Spinal cord (tissue), 10 donors: ENCODE data around the gene ZMYND19. TPM values are rescaled to one million over a fixed set of nuclear protein-coding genes. Genes with fewer than 3 reads are reported as not detected.
"Not testable (repeated sequence)": the region's sequence is repeated elsewhere in the genome, so short reads cannot be mapped to it uniquely, and the experiment has no call there.

Source experiments
- DNase-seq, 6 donors: peaks; one replicate each; pipeline versions ENCODE4 v3.0.0 to v3.0.0-alpha.2; 2013 to 2015; ENCODE audit warnings: low spot score in 6 of 6, low read depth in 4 of 6
- H3K27ac ChIP-seq: one replicate; pipeline ENCODE4 v1.5.1; 2013; ENCODE audit warnings: low read depth, low read length, control low read depth
- H3K27me3 ChIP-seq: one replicate; pipeline ENCODE4 v1.6.1; 2013; ENCODE audit warnings: low read length; ENCODE audit not compliant: control insufficient read depth, insufficient read depth
- H3K36me3 ChIP-seq: one replicate; pipeline ENCODE4 v1.6.1; 2013; ENCODE audit warnings: low read length; ENCODE audit not compliant: control insufficient read depth, insufficient read depth
- H3K4me1 ChIP-seq: one replicate; pipeline ENCODE4 v1.6.1; 2013; ENCODE audit warnings: low read length; ENCODE audit not compliant: control insufficient read depth, insufficient read depth
- H3K4me3 ChIP-seq: one replicate; pipeline ENCODE4 v1.5.1; 2013; ENCODE audit warnings: low read depth, low read length, control low read depth
- H3K9me3 ChIP-seq: one replicate; pipeline ENCODE4 v1.6.1; 2013; ENCODE audit warnings: low read length; ENCODE audit not compliant: control insufficient read depth, insufficient read depth
- WGBS: methylation state at CpG from one replicate; pipeline ENCODE4 v1.1.5; 2013; ENCODE audit warnings: missing lambda C conversion rate; ENCODE audit not compliant: insufficient coverage; 5-methylcytosine and 5-hydroxymethylcytosine counted together
- polyA plus RNA-seq, 2 donors: library from polyadenylated mRNA; unstranded; fragments of 120-200 nt; gene quantifications; one replicate each; pipeline ENCODE4 v1.2.1, GENCODE V29; 2013; ENCODE audit not compliant: insufficient read length in 2 of 2
- total RNA-seq, 2 donors: library from RNA; depleted of rRNA in 1 of 2; stranded (reverse); fragments of 120-200 nt in 1 of 2; fragments of >200 nt in 1 of 2; gene quantifications; one replicate each; pipeline versions ENCODE4 v1.2.3 to v1.2.4, GENCODE V29; 2013 to 2014
- donor health status: healthy.

Gene ZMYND19
- total and polyA plus RNA-seq, 4 donors, result 10.2 to 41.8 (median 34.2) TPM

- peak in 5 of 6 donors; percentile 82 to 97 (median 89) for DNase-seq
- WGBS, result under 1% methylated on average over 106 of the region's 106 CpGs
- peak within 1 kb of the TSS; percentile 52 for H3K27ac ChIP-seq
Measured at GRCh38 chr9:137551264-137552021, 38.9 kb downstream of the ZMYND19 start, which contains the start of gene MRPL41. Gene MRPL41, plus strand, starts transcription at chr9:137551879. Its CDS starts 203 bp downstream, at chr9:137552082.

DNA sequence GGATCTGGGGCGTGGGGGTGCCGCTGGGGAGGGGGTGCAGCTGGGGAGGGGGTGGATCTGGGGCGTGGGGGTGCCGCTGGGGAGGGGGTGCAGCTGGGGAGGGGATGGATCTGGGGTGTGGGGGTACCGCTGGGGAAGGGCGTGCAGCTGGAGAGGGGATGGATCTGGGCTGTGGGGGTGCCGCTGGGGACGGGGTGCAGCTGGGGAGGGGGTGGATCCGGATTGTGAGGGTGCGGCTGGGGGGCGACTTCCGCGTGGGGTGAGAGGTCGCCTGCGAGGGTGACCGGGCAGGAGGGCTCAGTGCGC, 39.4 kb downstream of the ZMYND19 start:
- H3K27me3 ChIP-seq, H3K9me3 ChIP-seq, DNase-seq: not testable (repeated sequence)
- H3K4me1 ChIP-seq, result peaks cover 26% of the 10 kb centered on the region
- H3K27ac ChIP-seq, result peak overlapping the region; percentile 52
- H3K36me3 ChIP-seq, result peaks cover 44% of the 10 kb centered on the region
- peak overlapping the region; percentile 46 for H3K4me3 ChIP-seq
- WGBS, result 0% methylated on average over 9 of the region's 17 CpGs

More at GRCh38 chr9:137551264-137552021, 38.9 kb downstream of the ZMYND19 start, which contains the start of gene MRPL41:
- Histone ChIP-seq H3K4me1 (peaks cover 31% of the 10 kb centered on the region), H3K27me3 (no peaks in the 10 kb centered on the region), H3K36me3 (peaks cover 48% of the 10 kb centered on the region), H3K4me3 (peak within 1 kb of the TSS; percentile 54), H3K9me3 (no peaks in the 10 kb centered on the region)

DNA sequence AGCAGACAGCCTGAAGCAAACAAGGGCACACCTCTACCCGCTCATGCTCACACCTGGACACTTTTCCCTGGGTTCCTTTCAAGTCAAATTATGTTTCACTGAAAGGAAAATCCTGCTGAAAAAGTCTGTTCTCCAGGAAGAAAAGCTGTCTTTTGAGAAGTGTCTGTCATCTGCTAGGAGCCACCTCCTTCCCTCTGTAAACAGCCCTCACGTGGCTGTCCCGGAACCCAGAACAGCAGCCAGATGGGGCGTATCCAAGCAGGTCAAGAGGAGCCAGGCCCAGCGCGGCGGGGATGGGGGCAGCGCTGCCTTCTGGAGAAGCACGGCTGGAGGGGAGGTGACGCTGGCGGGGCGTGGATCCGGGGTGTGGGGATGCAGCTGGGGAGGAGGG, 40.1 kb downstream of the ZMYND19 start, which contains the start of gene PNPLA7:
Gene PNPLA7, minus strand, starts transcription at position 172 of the 391 bp plus-strand sequence. CDS start 205 bp downstream, outside the sequence.
- peak within 1 kb of the TSS; percentile 52 for H3K27ac ChIP-seq

DNA sequence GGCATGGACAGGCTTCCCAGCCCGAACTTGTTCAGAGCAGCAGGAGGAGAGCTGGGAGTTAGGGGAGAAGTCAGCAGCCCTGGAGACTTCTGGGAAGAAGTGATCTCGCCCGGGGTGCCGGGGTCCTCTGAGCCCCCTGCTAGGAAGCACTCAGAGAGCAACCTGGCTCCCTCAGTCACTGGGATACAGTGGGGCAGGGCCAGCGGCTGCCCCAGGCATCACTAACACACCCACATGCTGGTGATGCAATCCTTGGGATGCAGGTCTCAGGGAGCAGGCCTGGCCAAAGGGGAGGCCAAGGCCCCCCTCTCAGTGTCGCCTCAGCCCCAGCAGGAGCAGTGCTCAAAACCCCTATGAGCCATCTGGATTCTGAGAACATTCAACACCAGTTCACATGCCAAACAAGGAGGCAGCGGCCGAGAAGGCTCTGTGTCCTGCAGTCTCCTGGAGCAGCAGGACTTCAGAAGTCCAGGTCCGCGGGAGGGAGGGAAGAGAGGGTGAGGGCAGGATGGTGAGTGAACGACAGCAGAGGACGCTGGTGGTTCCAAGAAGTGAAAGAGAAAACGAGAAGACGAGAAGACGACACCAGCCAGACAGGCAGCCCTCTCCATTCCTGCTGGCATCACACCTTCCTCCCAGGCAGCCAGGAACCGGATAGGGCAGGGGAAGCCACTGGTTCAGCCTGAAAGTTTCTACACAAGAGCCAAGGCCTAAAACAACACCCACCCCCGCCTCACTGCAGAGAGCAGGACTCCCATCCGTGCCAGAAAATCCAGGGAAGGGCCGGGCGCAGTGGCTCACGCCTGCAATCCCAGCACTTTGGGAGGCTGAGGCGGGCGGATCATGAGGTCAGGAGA, 42.4 kb downstream of the ZMYND19 start:
- H3K27me3 ChIP-seq, result no peaks in the 10 kb centered on the region
- peaks cover 25% of the 10 kb centered on the region for H3K4me1 ChIP-seq
- 90% methylated on average over 18 of the region's 23 CpGs for WGBS
- H3K4me3 ChIP-seq, result no peak overlapping the region
- no peaks in the 10 kb centered on the region for H3K9me3 ChIP-seq
- H3K27ac ChIP-seq, result no peak overlapping the region
- peaks cover 30% of the 10 kb centered on the region for H3K36me3 ChIP-seq
- DNase-seq, result no peak

More for the DNA sequence above, 40.1 kb downstream of the ZMYND19 start, which contains the start of gene PNPLA7:
- Histone ChIP-seq H3K36me3 (peaks cover 37% of the 10 kb centered on the region), H3K4me3 (peak within 1 kb of the TSS; percentile 46), H3K9me3 (no peaks in the 10 kb centered on the region), H3K27me3 (no peaks in the 10 kb centered on the region), H3K4me1 (peaks cover 22% of the 10 kb centered on the region)
- DNase-seq, result peak in 3 of 6 donors; percentile 38 to 88 (median 76)
- WGBS, result 6% methylated on average over 8 of the region's 13 CpGs

DNA sequence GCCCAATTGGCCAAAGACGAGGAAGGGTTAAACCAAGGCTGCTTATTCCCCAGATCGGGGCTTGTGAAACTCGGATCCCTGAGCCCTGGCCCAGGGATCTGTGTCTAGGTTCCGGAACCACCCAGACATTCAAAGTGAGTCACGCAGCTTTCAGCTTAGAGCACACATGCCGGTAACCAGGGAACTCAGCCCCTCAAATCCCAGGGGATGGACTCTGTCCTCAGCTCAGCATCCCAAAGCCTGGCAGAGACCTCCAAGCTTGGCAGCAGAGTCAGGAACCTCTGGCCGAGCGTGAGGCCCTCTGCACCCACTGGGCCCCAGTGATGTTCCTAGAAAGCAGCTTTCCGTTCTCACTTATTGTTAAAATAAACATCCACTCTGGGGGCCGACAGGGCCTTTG, 45.2 kb downstream of the ZMYND19 start:
- H3K27ac ChIP-seq, result no peak overlapping the region
- H3K27me3 ChIP-seq, result no peaks in the 10 kb centered on the region
- 84% methylated on average over 8 of the region's 10 CpGs for WGBS

DNA sequence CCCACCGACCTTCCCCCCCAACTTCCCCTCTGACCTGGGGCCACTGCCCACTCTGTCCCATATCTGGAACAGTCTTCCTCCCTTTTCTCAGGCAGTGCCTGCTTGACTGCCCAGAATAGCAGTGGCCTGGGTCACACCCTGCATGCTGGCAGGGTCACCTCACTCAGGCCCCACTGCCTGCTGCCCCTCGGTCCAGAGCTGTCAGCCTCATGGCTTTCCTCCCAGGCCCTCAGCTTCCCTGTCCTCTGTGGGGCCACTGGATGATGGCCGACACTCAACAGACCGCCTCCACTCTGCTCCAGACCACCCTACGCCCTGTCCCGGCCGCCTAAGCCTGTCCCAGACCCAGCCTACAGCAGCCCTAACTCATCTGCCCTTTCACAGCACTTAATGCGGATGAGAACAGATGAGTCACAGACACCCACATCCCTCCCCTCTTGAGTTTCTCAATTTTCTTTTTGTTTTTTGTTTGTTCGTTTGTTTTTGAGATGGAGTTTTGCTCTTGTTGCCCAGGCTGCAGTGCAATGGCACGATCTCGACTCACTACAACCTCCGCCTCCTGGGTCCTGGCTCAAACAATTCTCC, 46.0 kb downstream of the ZMYND19 start:
- 85% methylated on average over 8 of the region's 12 CpGs for WGBS
- Histone ChIP-seq H3K27me3 (no peaks in the 10 kb centered on the region), H3K9me3 (no peaks in the 10 kb centered on the region), H3K4me3 (no peak overlapping the region), H3K36me3 (peaks cover 45% of the 10 kb centered on the region), H3K4me1 (peaks cover 9% of the 10 kb centered on the region), H3K27ac (no peak overlapping the region)
- no peak for DNase-seq

More for the DNA sequence above, 45.2 kb downstream of the ZMYND19 start:
- peaks cover 15% of the 10 kb centered on the region for H3K4me1 ChIP-seq
- H3K9me3 ChIP-seq, result no peaks in the 10 kb centered on the region
- H3K4me3 ChIP-seq, result no peak overlapping the region
- peaks cover 44% of the 10 kb centered on the region for H3K36me3 ChIP-seq
- no peak for DNase-seq

GRCh38 chr9:137543237-137543963, 46.9 kb downstream of the ZMYND19 start:
- 91% methylated on average over 25 of the region's 25 CpGs for WGBS

DNA sequence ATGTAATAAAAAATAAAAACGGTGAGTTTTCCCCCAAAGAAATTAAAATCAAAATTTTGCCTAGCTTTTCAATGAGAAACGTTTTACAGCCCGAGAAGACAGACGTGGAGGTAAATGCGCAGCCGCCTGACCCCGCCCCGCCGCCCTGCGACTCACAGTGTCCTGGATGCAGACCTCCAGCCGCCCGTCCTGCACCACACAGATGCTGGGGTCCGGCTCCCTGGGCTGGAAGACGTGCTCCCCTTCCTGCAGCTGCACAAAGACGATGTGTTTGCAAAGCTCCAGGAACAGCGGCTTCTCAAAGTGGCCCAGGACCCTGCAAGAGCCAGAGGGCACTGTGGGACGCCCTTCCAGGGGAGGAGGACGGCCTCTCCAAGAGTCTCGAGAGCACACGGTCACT, 47.8 kb downstream of the ZMYND19 start:
- Histone ChIP-seq H3K4me1 (peaks cover 9% of the 10 kb centered on the region), H3K9me3 (no peaks in the 10 kb centered on the region), H3K4me3 (no peak overlapping the region), H3K27ac (no peak overlapping the region), H3K27me3 (no peaks in the 10 kb centered on the region), H3K36me3 (peaks cover 49% of the 10 kb centered on the region)
- whole genome bisulfite sequencing, result 78% methylated on average over 19 of the region's 20 CpGs
- no peak for DNase-seq

More at GRCh38 chr9:137543237-137543963, 46.9 kb downstream of the ZMYND19 start:
- no peak for DNase-seq
- peaks cover 45% of the 10 kb centered on the region for H3K36me3 ChIP-seq
- no peak overlapping the region for H3K4me3 ChIP-seq
- H3K4me1 ChIP-seq, result peaks cover 9% of the 10 kb centered on the region
- no peak overlapping the region for H3K27ac ChIP-seq
- no peaks in the 10 kb centered on the region for H3K27me3 ChIP-seq
- H3K9me3 ChIP-seq, result no peaks in the 10 kb centered on the region

GRCh38 chr9:137540536-137540935, 49.8 kb downstream of the ZMYND19 start:
- no peak for DNase-seq
- 90% methylated on average over 17 of the region's 18 CpGs for WGBS
- no peak overlapping the region for H3K27ac ChIP-seq
- peaks cover 9% of the 10 kb centered on the region for H3K4me1 ChIP-seq
- H3K27me3 ChIP-seq, result no peaks in the 10 kb centered on the region
- no peaks in the 10 kb centered on the region for H3K9me3 ChIP-seq
- H3K36me3 ChIP-seq, result peaks cover 40% of the 10 kb centered on the region
- no peak overlapping the region for H3K4me3 ChIP-seq
